ENCODE data around the gene DNAI1.

DNAI1 gene

GRCh38 chr9:34514401-34514800 is 55.8 kb downstream of the DNAI1 start:
- H3K4me3 ChIP-seq (ENCODE audit: low read depth, low read length), result no peak overlapping the region
- no peak overlapping the region for H3K27ac ChIP-seq
- in situ Hi-C loops (cut with HindIII; ENCODE audit: low pct_ligation_motif_present, low sequenced_read_pairs), result no loop called here
- H3K36me3 ChIP-seq (replicated peaks), result no peaks in the 10 kb centered on the region
- H3K27me3 ChIP-seq (replicated peaks), result no peaks in the 10 kb centered on the region
- no peak for TF ChIP-seq CTCF (IDR thresholded peaks at IDR 0.05; ENCODE audit: low read depth, low read length, missing control alignments)
- no peak for DNase-seq

DNA sequence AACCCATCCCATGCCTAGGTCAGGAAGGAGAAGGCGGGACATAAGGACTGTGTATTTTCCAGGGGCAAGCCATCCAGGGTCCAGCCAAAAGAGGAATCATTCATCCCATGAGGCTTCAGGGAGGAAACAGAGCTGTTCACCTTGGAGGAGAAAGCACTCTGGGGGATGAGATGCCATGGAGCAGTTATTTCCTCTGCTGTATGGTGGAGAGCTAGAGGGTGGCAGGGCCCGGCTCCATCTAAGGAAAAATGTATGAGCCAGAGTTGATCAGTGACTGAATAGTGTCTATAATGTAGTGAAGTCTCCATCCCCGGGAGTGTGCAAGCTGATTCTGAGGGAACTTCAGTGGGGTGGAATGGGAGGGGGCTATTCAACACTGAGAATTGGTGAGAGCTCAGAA is 56.2 kb downstream of the DNAI1 start:
- TF ChIP-seq CTCF (IDR thresholded peaks at IDR 0.05; ENCODE audit: low read depth, low read length, missing control alignments), result no peak
- peaks cover 2% of the 10 kb centered on the region for H3K27me3 ChIP-seq (replicated peaks)

GRCh38 chr9:34515959-34516358 is 57.4 kb downstream of the DNAI1 start:
- H3K27ac ChIP-seq, result no peak overlapping the region
- H3K4me3 ChIP-seq (ENCODE audit: low read depth, low read length), result no peak overlapping the region
- no peak for DNase-seq
- H3K27me3 ChIP-seq (replicated peaks), result peaks cover 6% of the 10 kb centered on the region
- H3K36me3 ChIP-seq (replicated peaks), result no peaks in the 10 kb centered on the region
- TF ChIP-seq CTCF (IDR thresholded peaks at IDR 0.05; ENCODE audit: low read depth, low read length, missing control alignments), result no peak
- in situ Hi-C loops (cut with HindIII; ENCODE audit: low pct_ligation_motif_present, low sequenced_read_pairs), result no loop called here

More for the DNA sequence above, 56.2 kb downstream of the DNAI1 start:
- H3K27ac ChIP-seq, result no peak overlapping the region
- in situ Hi-C loops (cut with HindIII; ENCODE audit: low pct_ligation_motif_present, low sequenced_read_pairs), result no loop called here
- no peak overlapping the region for H3K4me3 ChIP-seq (ENCODE audit: low read depth, low read length)
- no peaks in the 10 kb centered on the region for H3K36me3 ChIP-seq (replicated peaks)
- DNase-seq, result no peak

DNA sequence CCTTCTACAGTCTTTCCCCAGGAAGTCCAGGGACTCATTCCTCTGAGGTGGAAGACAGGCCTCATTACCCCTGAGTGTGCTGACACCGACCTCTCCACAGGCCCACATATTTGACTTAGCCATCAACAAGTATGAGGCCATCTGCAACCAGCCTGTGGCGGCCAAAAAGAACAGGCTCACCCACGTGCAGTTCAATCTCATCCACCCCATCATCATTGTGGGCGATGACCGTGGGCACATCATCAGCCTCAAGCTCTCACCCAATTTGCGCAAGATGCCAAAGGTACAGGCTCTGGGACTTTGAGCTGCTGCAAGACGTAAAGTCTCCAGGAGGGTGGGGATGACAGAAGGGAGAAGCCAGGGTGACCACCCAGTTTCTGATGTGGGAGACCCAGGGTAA is 58.6 kb downstream of the DNAI1 start:
- Histone ChIP-seq H3K27me3 (replicated peaks) (peaks cover 6% of the 10 kb centered on the region), H3K4me3 (ENCODE audit: low read depth, low read length) (no peak overlapping the region), H3K36me3 (replicated peaks) (no peaks in the 10 kb centered on the region), H3K27ac (no peak overlapping the region)
- in situ Hi-C loops (cut with HindIII; ENCODE audit: low pct_ligation_motif_present, low sequenced_read_pairs), result no loop called here
- no peak for DNase-seq
- TF ChIP-seq CTCF (IDR thresholded peaks at IDR 0.05; ENCODE audit: low read depth, low read length, missing control alignments), result no peak

GRCh38 chr9:34518110-34518616 is 59.6 kb downstream of the DNAI1 start:
- peaks cover 6% of the 10 kb centered on the region for H3K27me3 ChIP-seq (replicated peaks)
- no peak for TF ChIP-seq CTCF (IDR thresholded peaks at IDR 0.05; ENCODE audit: low read depth, low read length, missing control alignments)
- no peak for DNase-seq
- no peaks in the 10 kb centered on the region for H3K36me3 ChIP-seq (replicated peaks)
- H3K27ac ChIP-seq, result no peak overlapping the region
- H3K4me3 ChIP-seq (ENCODE audit: low read depth, low read length), result no peak overlapping the region
- in situ Hi-C loops (cut with HindIII; ENCODE audit: low pct_ligation_motif_present, low sequenced_read_pairs), result no loop called here

GRCh38 chr9:34518896-34519295 is 60.3 kb downstream of the DNAI1 start:
- H3K27me3 ChIP-seq (replicated peaks), result peaks cover 6% of the 10 kb centered on the region
- no peak overlapping the region for H3K27ac ChIP-seq
- DNase-seq, result no peak
- no peak overlapping the region for H3K4me3 ChIP-seq (ENCODE audit: low read depth, low read length)
- in situ Hi-C loops (cut with HindIII; ENCODE audit: low pct_ligation_motif_present, low sequenced_read_pairs), result no loop called here
- TF ChIP-seq CTCF (IDR thresholded peaks at IDR 0.05; ENCODE audit: low read depth, low read length, missing control alignments), result no peak
- H3K36me3 ChIP-seq (replicated peaks), result no peaks in the 10 kb centered on the region

All from brain microvascular endothelial cell (primary cell).